Peyer's patch (tissue), 4 donors: ENCODE data around the gene ABCC4.

Experiments used
- CTCF ChIP-seq, 6 experiments: fragments of 450-650 bp in 4 of 6; fragments of 200-600 bp in 2 of 6; sonication (generic) in 1 of 6; IDR thresholded peaks; one replicate each; pipeline ENCODE4 v1.5.1; 2017 to 2019; ENCODE audit warnings: antibody characterized with exemption in 6 of 6, mild to moderate bottlenecking in 3 of 6, moderate library complexity in 1 of 6
- POLR2A ChIP-seq, 2 donors: fragments of 450-650 bp; IDR thresholded peaks; one replicate each; pipeline ENCODE4 v1.5.1; 2017; ENCODE audit warnings: antibody characterized with exemption in 2 of 2, mild to moderate bottlenecking in 2 of 2, moderate library complexity in 2 of 2

GRCh38 chr13:95258098-95258497 lies 43.2 kb downstream of the ABCC4 start:
- TF ChIP-seq CTCF (IDR thresholded peaks at IDR 0.05) (no peak), POLR2A (IDR thresholded peaks at IDR 0.05) (no peak)
